IMR-90 (cell line): ENCODE data around the gene ARPC2. TPM values are rescaled to one million over a fixed set of nuclear protein-coding genes. Genes with fewer than 3 reads are reported as not detected.

Source experiments
- ATAC-seq: fragments of 200-7000 bp; cut with Tn5 transposase; 2 replicates; pipeline ENCODE4 v1.9.1; 2020; ENCODE audit warnings: low read depth, mild to moderate bottlenecking, moderate library complexity
- BruUV-seq: library from RNA; stranded (reverse); fragments of 400-500 nt; replicated peaks from 2 replicates; lab custom pipeline; 2021; lab: Mats Ljungman, UMichigan
- CTCF ChIA-PET: fragments of 300-600 bp; formaldehyde crosslinking; extraction: SDS; loops from one replicate; lab custom pipeline; 2021; ENCODE audit warnings: antibody characterized with exemption; lab: Yijun Ruan, JAX
- POLR2A ChIA-PET: fragments of 300-600 bp; sonication (Branson Sonifier 250); formaldehyde crosslinking; loops from one replicate; lab custom pipeline; 2022; ENCODE audit warnings: antibody characterized with exemption; ENCODE audit not compliant: unreplicated experiment; lab: Charles Lee
- DNase-seq: peaks from one replicate; pipeline ENCODE4 v3.0.0; 2013
- H2AFZ ChIP-seq: replicated peaks from 2 replicates; pipeline ENCODE3; 2013; ENCODE audit warnings: low read length, mild to moderate bottlenecking; ENCODE audit not compliant: poor library complexity
- H2AK5ac ChIP-seq: 2 replicates; pipeline ENCODE4 v1.6.1; 2013; ENCODE audit warnings: low read depth, low read length, inconsistent platforms
- H2AK9ac ChIP-seq: replicated peaks from 2 replicates; pipeline ENCODE3; 2013; ENCODE audit warnings: mild to moderate bottlenecking, low read depth, low read length, moderate library complexity; ENCODE audit not compliant: poor library complexity
- H2BK120ac ChIP-seq: 2 replicates; pipeline ENCODE4 v1.6.1; 2013; ENCODE audit warnings: low read depth, low read length, inconsistent platforms
- H2BK15ac ChIP-seq: 3 replicates; pipeline ENCODE4 v1.6.1; 2013; ENCODE audit warnings: low read depth, low read length, inconsistent platforms
- H2BK20ac ChIP-seq: 2 replicates; pipeline ENCODE4 v1.6.1; 2013; ENCODE audit warnings: low read depth, mild to moderate bottlenecking, inconsistent platforms, low read length, moderate library complexity
- H2BK5ac ChIP-seq: 2 replicates; pipeline ENCODE4 v1.6.1; 2013; ENCODE audit warnings: mild to moderate bottlenecking, low read depth, low read length, inconsistent platforms; ENCODE audit not compliant: poor library complexity, severe bottlenecking
- H3K14ac ChIP-seq: replicated peaks from 2 replicates; pipeline ENCODE4 v1.6.1; 2013; ENCODE audit warnings: low read depth, low read length, inconsistent platforms
- H3K18ac ChIP-seq: 2 replicates; pipeline ENCODE4 v1.6.1; 2013; ENCODE audit warnings: low read depth, low read length, control low read depth
- H3K23ac ChIP-seq: 2 replicates; pipeline ENCODE4 v1.6.1; 2013; ENCODE audit warnings: low read depth, low read length, inconsistent platforms
- H3K27ac ChIP-seq: 2 replicates; pipeline ENCODE4 v1.5.1; 2013; ENCODE audit warnings: mild to moderate bottlenecking, control low read depth, low read length; ENCODE audit not compliant: insufficient read depth
- H3K27me3 ChIP-seq: 2 replicates; pipeline ENCODE4 v1.6.1; 2013; ENCODE audit warnings: low read length; ENCODE audit not compliant: control insufficient read depth, insufficient read depth
- H3K36me3 ChIP-seq: 2 replicates; pipeline ENCODE4 v1.6.1; 2013; ENCODE audit warnings: low read length, mixed read lengths; ENCODE audit not compliant: control insufficient read depth, insufficient read depth
- H3K4ac ChIP-seq: 2 replicates; pipeline ENCODE4 v1.6.1; 2013; ENCODE audit warnings: low read depth, low read length, inconsistent platforms
- H3K4me1 ChIP-seq: 2 replicates; pipeline ENCODE4 v1.6.1; 2013; ENCODE audit warnings: low read length, mixed read lengths; ENCODE audit not compliant: control insufficient read depth, insufficient read depth
- H3K4me2 ChIP-seq: 2 replicates; pipeline ENCODE4 v1.6.1; 2013; ENCODE audit warnings: low read depth, mild to moderate bottlenecking, control low read depth, low read length, moderate library complexity
- H3K4me3 ChIP-seq: 2 replicates; pipeline ENCODE4 v1.5.1; 2013; ENCODE audit warnings: low read depth, mild to moderate bottlenecking, control low read depth, low read length, moderate library complexity; ENCODE audit not compliant: insufficient read depth
- H3K56ac ChIP-seq: 2 replicates; pipeline ENCODE4 v1.6.1; 2013; ENCODE audit warnings: low read length, inconsistent platforms; ENCODE audit not compliant: insufficient read depth; ENCODE audit errors: extremely low read depth
- H3K79me1 ChIP-seq, 2 experiments: 2 replicates each; pipeline ENCODE4 v1.6.1; 2013; ENCODE audit warnings: low read length in 2 of 2, inconsistent platforms in 1 of 2, low read depth in 1 of 2
- H3K9ac ChIP-seq: 2 replicates; pipeline ENCODE4 v1.6.1; 2013; ENCODE audit warnings: low read depth, low read length, control low read depth
- H3K9me1 ChIP-seq: 2 replicates; pipeline ENCODE4 v1.6.1; 2013; ENCODE audit warnings: low read length, inconsistent platforms; ENCODE audit not compliant: insufficient read depth
- H3K9me3 ChIP-seq: 2 replicates; pipeline ENCODE4 v1.6.1; 2013; ENCODE audit warnings: low read length; ENCODE audit not compliant: control insufficient read depth, insufficient read depth
- H4K20me1 ChIP-seq: 2 replicates; pipeline ENCODE4 v1.6.1; 2013; ENCODE audit warnings: low read length, inconsistent platforms; ENCODE audit not compliant: insufficient read depth
- H4K5ac ChIP-seq: 2 replicates; pipeline ENCODE4 v1.6.1; 2013; ENCODE audit warnings: mild to moderate bottlenecking, low read depth, low read length, control low read depth
- H4K8ac ChIP-seq, 2 experiments: 2 replicates each; pipeline ENCODE4 v1.6.1; 2013; ENCODE audit warnings: low read depth in 2 of 2, low read length in 2 of 2, control low read depth in 1 of 2, inconsistent platforms in 1 of 2
- H4K91ac ChIP-seq: 2 replicates; pipeline ENCODE4 v1.6.1; 2013; ENCODE audit warnings: low read depth, low read length, inconsistent platforms; ENCODE audit not compliant: insufficient read depth
- BHLHE40 ChIP-seq: fragments of 150-350 bp; IDR thresholded peaks from 2 replicates; pipeline ENCODE4 v1.6.1; 2016; ENCODE audit warnings: mild to moderate bottlenecking, low read depth, low read length
- CHD1 ChIP-seq: IDR thresholded peaks from 2 replicates; pipeline ENCODE4 v1.6.1; 2012; ENCODE audit warnings: low read depth, low read length, improper control_type of control experiment
- CTCF ChIP-seq: conservative IDR thresholded peaks from 2 replicates; pipeline ENCODE4 v1.5.1; 2012; ENCODE audit warnings: mild to moderate bottlenecking, low read depth, low read length, improper control_type of control experiment
- POLR2A ChIP-seq: IDR thresholded peaks from 2 replicates; pipeline ENCODE4 v1.6.1; 2012; ENCODE audit warnings: mild to moderate bottlenecking, low read depth, low read length
- RAD21 ChIP-seq: IDR thresholded peaks from 2 replicates; pipeline ENCODE4 v1.6.1; 2012; ENCODE audit warnings: low read length, improper control_type of control experiment
- RCOR1 ChIP-seq: IDR thresholded peaks from 2 replicates; pipeline ENCODE4 v1.6.1; 2012; ENCODE audit warnings: mild to moderate bottlenecking, low read length, improper control_type of control experiment; ENCODE audit not compliant: insufficient replicate concordance
- SMC3 ChIP-seq: fragments of 150-350 bp; IDR thresholded peaks from 2 replicates; pipeline ENCODE4 v1.6.1; 2016; ENCODE audit warnings: low read depth, mild to moderate bottlenecking, antibody characterized with exemption, low read length, moderate library complexity
- USF2 ChIP-seq: fragments of 150-350 bp; IDR thresholded peaks from 2 replicates; pipeline ENCODE4 v1.6.1; 2017; ENCODE audit warnings: mild to moderate bottlenecking, antibody characterized with exemption, low read length, low read depth
- WGBS, 2 experiments: methylation state at CpG; one replicate each; pipeline versions ENCODE4 v1.1.5 to v1.1.7; 2013; ENCODE audit warnings: missing lambda C conversion rate in 2 of 2; ENCODE audit not compliant: insufficient read length in 1 of 2; ENCODE audit errors: extremely low coverage in 2 of 2; 5-methylcytosine and 5-hydroxymethylcytosine counted together
- dilution Hi-C: fragments of 300-500 bp; cut with HindIII; formaldehyde crosslinking; loops from one replicate; pipeline ENCODE4 v1.14.3; 2018; ENCODE audit warnings: low sequenced_read_pairs; ENCODE audit not compliant: unreplicated experiment
- in situ Hi-C: fragments of 300-500 bp; cut with MboI; formaldehyde crosslinking; loops from 3 replicates; pipeline ENCODE4 v1.14.3; 2019; ENCODE audit warnings: low sequenced_read_pairs, inconsistent platforms, mixed read lengths
- intact Hi-C: fragments of 100-400 bp; cut with micrococcal nuclease; formaldehyde crosslinking; loops from 2 replicates; pipeline ENCODE4 v1.10.0; 2022
- polyA plus RNA-seq, 3 experiments: library from polyadenylated mRNA; depleted of rRNA; stranded (reverse); fragments of >200 nt; gene quantifications; 2 replicates each; pipeline ENCODE4 v1.2.3, GENCODE V29; 2012; ENCODE audit warnings: low replicate concordance in 1 of 3
- total RNA-seq: library from RNA; depleted of rRNA; stranded (reverse); fragments of >200 nt; gene quantifications from 2 replicates; pipeline ENCODE4 v1.2.3, GENCODE V29; 2012

Gene ARPC2
- total and polyA plus RNA-seq, 2 of the 4 experiments (the other 2 are of a cell fraction) = 561 to 635 TPM

GRCh38 chr2:218172845-218173244, 44.1 kb upstream of the ARPC2 start:
- H3K4me1 ChIP-seq = peaks cover 1% of the 10 kb centered on the region; the same call in 1 of the 2 replicates
- no peak overlapping the region for H3K14ac ChIP-seq
- H3K9me3 ChIP-seq = no peaks in the 10 kb centered on the region
- H3K79me1 ChIP-seq = no peaks in the 10 kb centered on the region
- H4K91ac ChIP-seq = no peak overlapping the region
- no peak overlapping the region for H3K56ac ChIP-seq
- WGBS, 2 experiments = 80% methylated on average over 2 of the region's 2 CpGs; no CpG with 5 or more reads in 1 of the 2 experiments
- no peak overlapping the region for H2BK15ac ChIP-seq
- H3K27me3 ChIP-seq = peaks cover 9% of the 10 kb centered on the region
- no peak overlapping the region for H3K23ac ChIP-seq
- no peak overlapping the region for H4K5ac ChIP-seq
- H3K18ac ChIP-seq = no peak overlapping the region
- no peaks in the 10 kb centered on the region for H3K36me3 ChIP-seq
- no peak overlapping the region for H3K9ac ChIP-seq
- H3K4me2 ChIP-seq = no peak overlapping the region
- dilution Hi-C loops = no loop called here
- TF ChIP-seq BHLHE40 (no peak), USF2 (no peak), RAD21 (no peak), CTCF (no peak), RCOR1 (no peak), POLR2A (no peak), SMC3 (no peak), CHD1 (no peak)
- no peaks in the 10 kb centered on the region for H3K9me1 ChIP-seq
- intact Hi-C loops = no loop called here
- no peak overlapping the region for H2AK9ac ChIP-seq
- H2BK120ac ChIP-seq = no peak overlapping the region
- H2AK5ac ChIP-seq = no peak overlapping the region
- no peak overlapping the region for H3K27ac ChIP-seq
- CTCF ChIA-PET = no interaction called here
- no peak overlapping the region for H3K4ac ChIP-seq
- H4K20me1 ChIP-seq = no peaks in the 10 kb centered on the region
- POLR2A ChIA-PET = no interaction called here
- no peak overlapping the region for H3K4me3 ChIP-seq
- no peak overlapping the region for H2BK5ac ChIP-seq
- H4K8ac ChIP-seq = no peak overlapping the region
- in situ Hi-C loops = no loop called here
- no TSS peak for BruUV-seq
- DNase-seq (no peak), ATAC-seq (no peak)
- H2AFZ ChIP-seq = no peak overlapping the region
- H2BK20ac ChIP-seq = no peak overlapping the region
